HT1080 (cell line): Measurements from ENCODE around the gene DCTN3. TPM values are rescaled to one million over a fixed set of nuclear protein-coding genes. Genes with fewer than 3 reads are reported as not detected.

Source experiments
- DNase-seq: peaks from one replicate; pipeline ENCODE4 v3.0.0-alpha.2; 2015; ENCODE audit warnings: low read depth
- polyA plus RNA-seq, 2 experiments: library from polyadenylated mRNA; depleted of rRNA; stranded (reverse); fragments of >200 nt; gene quantifications; 2 replicates each; pipeline ENCODE4 v1.2.3, GENCODE V29; 2015
- total RNA-seq: library from RNA; depleted of rRNA; stranded (reverse); fragments of >200 nt; shearing (Covaris generic); gene quantifications from 2 replicates; pipeline ENCODE4 v1.2.3, GENCODE V29; 2014; rRNA removed

Gene DCTN3
- total RNA-seq: 104 and 105 TPM in 2 replicates
- polyA plus RNA-seq (2015; cell fraction: cytosol; rRNA removed): 76.5 and 101 TPM in 2 replicates
- 52.5 and 66.9 TPM in 2 replicates for polyA plus RNA-seq (2015; cell fraction: nucleus; rRNA removed)

DNA sequence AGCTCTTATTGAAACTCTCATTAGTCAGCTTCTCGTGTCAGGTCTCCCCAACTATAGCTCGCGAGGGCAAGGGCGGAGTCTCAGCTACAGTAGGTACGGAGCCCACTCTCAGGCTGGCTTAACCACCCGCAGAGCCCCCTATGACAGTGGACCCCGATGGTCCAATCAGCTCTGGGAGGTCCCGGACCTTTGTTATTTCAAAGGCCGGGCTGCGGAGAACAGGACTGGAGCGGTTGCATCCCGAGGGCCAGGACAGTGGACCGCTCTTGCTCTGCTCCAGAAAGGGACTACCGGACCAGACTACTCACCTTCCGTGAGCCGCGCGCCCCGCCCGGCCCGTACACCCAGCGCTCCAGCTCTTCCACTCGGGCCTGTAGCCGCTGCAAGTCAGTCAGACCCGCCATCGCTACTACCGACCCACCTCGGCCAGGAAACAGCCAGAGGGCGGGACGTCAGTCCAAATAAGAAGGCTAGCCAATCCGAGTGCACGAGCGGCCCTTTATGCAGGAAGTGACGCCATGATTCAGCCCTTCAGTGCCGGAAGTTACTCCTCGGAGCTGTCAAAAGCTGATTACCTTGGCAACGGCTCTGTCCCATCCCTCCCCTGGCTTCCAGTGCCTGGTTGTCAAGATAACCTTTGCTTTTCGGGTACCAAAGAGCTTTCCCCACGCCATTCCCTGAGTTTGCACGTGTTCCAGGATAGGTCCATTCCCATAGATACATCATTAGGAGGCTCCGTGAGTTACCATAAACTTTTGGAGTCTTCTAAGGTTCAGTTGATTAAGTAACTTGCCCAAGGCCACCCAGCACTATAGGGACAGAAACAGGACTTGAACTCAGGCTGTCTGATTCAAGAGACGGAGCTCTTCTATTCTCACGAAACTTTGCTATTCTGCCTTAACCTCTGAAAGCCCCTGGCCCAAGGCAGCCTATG is at the start of gene DCTN3:
Gene DCTN3 (minus strand): TSS at position 435 of the 934 bp plus-strand sequence. CDS start 31 bp downstream, at position 404.
- DNase-seq: peak; percentile 90

DNA sequence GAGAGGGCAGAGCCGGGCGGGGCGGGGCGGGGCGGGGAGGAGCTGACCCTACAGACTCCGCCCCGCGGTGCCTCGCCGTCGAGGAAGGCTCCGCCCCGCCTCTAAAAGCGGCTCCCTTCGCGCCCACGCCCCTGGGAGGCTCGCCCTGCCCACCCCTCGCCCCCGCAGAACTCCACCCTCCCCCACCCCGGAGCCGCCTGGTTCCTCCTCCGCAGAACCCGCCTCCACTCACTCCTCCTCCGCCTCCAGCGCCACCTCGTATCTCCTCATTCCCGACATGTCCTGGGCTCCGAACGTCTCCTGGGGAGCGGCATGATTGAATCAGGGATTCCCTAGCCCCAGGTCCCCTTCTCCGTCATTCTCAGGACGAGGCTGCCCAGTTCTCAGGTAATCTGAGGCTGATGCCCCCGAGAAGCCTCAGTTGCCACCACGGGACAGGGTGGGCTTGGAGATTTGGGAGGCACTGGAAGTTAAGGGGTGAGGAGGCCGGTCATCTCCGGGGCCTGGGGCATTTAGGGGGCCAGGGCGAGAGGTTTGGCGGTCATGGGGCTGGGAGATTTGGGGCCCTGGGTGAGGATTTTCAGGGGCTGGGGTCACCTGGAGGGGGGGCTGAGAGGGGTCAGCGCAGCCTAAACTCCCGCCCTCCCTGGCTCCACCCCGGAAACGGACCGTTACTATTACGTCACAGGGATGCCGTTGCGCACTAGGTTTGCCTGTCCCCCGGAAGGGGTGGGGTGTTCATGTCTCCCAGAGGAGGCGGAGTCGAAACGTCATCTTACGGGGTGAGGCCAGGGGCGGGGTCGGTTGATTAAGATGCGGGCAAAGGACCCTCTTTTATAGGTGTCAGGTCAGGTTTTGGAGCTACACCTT is 45.3 kb upstream of the DCTN3 start:
- peak; percentile 76 for DNase-seq

DNA sequence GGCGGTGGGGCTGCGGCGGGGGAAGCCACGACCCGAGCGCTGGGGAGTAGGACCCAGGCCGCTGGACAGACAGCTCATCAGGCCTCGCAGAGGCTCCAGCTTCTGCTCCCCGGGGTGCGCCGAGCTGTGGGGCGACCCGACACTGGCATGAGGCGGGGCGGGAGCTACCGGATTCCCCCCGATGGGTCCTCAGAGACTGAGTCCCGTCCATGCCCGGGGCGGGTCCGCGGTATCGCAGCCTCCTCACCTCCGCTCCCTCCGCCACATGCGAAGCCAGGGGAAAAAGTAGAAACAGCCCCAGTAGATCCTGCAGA is 44.7 kb upstream of the DCTN3 start:
- DNase-seq: no peak

DNA sequence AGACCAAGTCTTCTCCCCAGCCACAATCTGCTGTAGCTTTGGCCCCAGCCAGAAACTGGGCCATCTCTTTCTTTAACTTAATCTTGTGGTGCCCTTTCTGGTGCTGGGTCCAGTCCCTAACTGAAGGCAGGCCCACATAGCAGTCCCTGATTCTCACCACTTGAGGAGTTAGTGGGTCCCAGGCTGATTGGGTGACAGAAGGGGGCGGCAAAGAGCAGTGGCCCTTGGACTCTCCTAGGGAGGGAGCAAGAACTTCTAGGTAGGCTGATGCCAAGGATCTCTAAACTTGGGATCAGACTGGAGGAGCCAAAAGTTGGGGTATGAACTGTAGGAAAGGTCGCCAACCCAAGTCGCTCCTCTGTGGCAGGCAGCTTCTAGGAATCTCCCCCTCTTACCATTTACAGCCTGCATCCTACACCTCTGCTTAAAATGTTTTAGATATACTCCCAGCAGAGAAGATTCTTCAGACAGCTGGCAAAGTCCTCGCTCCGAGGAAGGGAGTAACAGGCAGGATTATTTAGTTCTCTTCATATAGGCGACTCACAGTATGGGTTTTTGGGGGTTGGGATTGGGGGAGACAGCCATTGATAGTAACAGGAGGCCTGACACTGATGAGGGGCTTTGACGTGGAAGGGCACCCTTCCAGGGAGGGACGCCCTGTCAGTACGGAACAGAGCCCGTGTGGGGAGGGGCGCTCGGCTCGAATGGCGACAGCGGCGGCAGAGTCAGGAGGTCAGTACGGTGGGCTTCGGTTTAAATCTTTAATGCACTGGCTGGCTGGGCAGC is 44.2 kb upstream of the DCTN3 start:
- DNase-seq: peak; percentile 50

DNA sequence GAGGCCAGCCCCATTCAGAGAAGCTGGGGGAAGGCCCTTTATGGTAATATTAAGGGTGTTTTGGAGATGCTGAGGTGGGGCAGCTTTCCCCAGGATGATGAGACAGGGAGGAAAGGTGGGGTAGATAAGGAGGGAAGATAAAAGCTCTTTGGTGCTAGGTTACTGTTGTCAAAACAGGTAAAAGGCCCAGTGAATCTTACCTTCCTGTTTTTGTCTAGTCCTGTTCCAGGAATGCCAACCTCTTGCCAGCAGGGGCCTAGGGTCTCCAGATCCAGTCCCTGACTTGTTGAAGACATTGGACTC is 43.0 kb upstream of the DCTN3 start:
- DNase-seq: no peak

DNA sequence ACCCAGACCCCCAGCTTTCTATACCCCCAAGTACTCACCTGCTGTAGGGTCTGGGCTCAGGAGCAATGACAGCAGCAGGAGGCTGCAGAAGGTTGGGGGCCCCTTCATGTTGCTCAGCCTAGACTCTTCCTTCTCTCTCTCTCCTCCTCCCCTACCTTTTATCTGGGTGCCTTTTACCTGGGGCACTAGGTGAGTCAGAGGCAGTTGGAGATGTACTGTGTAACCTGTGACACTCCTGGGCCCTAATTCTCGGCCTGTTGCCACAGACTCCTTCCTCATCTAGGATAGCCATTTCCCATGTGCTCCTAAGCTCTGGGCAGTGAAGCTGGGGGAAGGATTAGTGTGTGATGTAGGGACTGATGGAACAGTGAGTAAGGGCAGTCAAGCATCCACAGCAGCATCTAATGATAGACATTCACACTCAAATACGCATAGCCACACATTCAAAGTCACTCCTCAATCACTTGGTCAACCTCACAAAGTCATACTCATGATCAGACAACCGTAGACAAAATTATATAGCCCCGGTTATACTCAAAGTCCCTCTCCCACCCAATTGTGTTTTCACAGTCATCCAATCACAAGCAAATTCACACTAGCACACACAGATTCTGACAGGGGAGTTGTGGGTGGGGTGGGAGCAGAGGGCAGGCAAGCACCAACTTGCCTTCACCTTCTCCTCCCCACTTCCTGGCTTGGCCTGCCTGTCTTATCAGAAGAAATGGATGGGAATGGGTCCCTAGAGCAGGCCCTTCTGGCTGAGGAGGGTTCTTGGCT is 42.4 kb upstream of the DCTN3 start, which contains the start of gene CCL27:
Gene CCL27 (minus strand): TSS at position 132 of the 777 bp plus-strand sequence. CDS start 24 bp downstream, at position 108.
- no peak for DNase-seq

DNA sequence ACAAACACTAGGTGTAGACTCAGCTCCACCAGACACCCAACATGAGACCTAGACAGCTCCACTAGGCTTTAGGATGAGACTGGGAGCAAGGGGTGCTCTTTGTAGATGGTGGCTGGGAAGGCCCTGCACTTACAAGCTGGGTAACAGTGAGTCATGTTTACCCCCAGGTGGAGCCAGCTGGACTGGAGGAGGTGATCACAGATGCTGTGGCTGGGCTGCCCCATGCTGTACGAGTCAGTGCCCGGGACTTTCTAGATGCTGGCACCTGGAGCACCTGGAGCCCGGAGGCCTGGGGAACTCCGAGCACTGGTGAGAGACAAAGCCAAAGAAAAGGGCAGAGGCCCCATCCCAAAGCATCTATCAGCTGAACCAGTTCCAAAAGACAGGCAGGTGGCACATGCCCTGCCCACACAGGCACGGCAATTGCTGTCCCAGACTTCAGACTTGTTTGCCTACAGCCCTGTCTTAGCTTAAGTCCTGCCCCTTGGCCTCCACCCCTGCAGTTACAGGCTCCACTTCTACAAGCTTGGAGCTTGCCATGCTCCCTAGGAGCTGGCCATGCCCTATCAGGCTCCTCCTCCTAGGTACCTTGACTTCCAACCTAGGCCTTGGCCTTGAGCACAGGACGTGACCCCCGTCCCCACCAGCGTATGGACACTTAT is 39.4 kb upstream of the DCTN3 start:
- DNase-seq: peak; percentile 25

DNA sequence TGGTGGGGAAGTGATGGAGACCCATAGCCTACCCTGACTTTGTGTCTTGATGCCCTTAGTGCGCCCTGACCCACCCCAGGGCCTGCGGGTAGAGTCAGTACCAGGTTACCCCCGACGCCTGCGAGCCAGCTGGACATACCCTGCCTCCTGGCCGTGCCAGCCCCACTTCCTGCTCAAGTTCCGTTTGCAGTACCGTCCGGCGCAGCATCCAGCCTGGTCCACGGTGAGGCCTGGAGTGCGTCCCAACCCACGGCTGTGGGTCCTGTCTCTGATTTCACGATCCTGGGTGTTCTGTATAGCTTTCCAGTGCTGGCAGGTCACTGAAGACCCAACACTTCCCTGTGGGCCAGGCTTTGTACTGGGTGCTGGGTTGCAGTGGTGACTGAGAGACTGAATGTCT is 38.2 kb upstream of the DCTN3 start:
- no peak for DNase-seq

DNA sequence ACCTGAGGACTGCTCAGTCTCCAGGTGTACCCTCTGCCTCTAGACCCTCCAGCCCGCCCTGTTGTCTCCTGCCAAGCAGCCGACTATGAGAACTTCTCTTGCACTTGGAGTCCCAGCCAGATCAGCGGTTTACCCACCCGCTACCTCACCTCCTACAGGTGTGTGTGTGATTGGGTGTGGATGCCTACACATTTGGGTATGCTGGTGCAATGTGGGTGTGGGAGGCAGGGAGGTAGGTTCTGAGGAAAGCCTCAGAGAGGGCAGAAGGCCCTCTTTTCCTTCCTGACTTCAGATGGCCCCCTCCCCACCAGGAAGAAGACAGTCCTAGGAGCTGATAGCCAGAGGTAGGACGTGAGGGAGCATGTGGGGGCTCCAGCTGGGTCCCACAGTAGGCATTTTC is 36.7 kb upstream of the DCTN3 start:
- no peak for DNase-seq

DNA sequence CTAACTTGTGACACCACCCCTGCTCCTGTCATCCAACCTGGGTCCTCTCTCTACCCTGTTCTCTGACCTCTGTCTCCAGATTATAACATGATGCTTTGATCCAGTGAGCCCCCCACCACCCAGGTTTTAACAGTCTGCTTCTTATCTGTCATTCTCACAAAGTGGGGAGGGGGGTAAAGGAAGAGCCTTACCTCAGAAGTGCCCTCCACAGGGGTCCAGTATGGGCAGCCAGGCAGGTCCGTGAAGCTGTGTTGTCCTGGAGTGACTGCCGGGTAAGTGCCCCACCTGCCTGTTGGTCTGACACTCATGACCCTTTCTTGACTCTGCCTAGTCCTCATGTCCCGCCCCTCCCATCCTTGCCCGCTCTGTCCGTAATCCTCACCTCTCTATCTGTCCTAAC is 35.1 kb upstream of the DCTN3 start:
- no peak for DNase-seq

DNA sequence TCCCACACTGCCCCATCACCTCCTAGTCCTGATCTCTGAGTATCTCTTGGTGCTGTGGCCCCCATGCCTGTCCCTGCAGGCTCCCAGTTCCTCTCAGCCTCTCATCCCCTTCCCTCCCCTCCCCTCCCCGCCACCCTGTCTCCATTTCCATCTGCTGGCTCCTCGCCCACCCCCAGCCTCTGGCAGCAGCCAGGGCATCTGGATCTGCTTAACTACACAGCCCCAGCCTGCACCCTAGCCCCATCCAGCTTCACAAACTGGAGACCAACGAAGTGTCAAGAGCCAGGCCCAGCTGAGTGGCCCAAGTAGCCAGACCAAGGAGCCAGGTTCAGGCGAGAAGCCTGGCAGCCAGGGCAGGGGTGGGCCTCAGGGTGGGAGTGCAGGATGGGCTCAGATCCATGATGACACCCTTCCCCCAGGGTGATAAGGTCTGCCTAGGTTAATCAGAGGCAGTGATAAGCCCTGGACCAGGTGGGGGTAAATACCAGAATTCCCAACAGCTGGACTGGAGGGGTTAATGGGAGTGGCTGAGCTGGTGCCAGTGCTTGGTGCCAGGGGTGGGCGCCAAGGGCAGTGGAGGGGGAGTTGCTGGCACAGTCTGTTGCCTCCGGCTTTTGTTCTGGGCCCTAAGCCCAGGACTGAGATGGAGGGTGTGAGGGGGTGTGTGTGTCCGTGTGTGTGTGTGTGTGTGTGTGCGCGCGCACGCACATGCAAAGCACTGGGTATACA is 34.2 kb upstream of the DCTN3 start:
- no peak for DNase-seq

DNA sequence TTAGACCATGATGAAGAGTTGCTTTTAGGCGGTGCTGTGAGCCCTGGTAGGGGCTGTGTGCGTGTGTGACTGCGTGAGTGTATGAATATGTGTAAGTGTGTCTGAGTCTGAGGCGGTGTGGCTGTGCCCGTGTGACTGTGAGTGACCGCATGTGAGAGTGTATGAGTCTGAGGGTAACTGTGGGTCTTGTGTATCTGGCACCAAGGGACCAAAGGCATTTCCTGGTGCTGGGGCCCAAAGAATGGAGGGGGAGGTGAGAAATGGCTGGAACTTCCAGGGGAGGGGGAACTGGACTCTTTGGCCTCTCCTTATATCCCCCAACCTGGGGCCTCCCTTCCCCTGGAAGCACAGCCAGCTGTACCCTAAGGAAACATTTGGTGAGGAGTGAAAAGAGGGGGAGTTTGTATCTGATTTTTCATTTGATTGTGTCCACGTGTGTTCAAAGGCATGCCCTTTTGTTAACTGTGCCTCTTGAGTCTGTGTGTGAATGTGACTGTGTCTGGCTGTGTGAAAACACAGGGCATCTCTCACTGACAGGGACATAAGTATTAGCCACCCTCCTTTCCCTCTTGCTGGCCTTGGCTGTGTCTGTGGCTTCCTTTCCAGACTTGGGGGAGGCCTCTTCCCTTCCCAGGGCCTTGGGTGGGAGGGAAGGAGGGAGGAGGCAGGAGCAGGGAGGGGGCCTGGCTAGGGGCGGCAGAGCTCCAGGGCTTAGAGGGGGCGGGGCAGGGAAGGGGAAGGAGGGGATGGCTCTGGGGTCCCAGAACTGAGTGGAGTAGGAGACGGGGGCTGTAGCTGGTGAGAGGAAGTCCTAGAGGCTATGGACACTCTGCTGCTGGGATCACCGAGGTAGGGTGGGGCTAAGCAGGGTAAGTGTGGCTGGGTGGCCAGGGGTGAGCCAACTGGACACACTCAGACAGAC is 33.1 kb upstream of the DCTN3 start:
- DNase-seq: no peak

DNA sequence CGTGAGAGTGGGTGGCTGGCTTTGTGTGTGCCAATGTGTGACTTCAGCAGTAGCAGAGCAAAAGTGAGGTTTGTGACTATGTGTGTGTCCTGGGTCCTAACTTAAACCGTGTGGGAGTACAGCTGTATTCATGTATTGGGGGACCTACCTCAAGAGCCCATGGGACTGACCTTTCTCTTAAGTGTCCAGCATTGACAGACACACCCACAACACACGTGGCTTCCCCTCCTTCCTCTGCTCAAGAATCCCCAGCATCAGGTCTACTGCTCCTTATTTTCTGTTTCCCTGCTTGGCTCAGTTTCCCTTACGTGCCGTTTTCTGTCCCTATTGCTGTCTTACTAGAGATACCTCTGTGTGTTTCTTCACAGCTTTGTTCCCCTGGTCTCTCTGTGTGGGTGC is 32.3 kb upstream of the DCTN3 start:
- no peak for DNase-seq

DNA sequence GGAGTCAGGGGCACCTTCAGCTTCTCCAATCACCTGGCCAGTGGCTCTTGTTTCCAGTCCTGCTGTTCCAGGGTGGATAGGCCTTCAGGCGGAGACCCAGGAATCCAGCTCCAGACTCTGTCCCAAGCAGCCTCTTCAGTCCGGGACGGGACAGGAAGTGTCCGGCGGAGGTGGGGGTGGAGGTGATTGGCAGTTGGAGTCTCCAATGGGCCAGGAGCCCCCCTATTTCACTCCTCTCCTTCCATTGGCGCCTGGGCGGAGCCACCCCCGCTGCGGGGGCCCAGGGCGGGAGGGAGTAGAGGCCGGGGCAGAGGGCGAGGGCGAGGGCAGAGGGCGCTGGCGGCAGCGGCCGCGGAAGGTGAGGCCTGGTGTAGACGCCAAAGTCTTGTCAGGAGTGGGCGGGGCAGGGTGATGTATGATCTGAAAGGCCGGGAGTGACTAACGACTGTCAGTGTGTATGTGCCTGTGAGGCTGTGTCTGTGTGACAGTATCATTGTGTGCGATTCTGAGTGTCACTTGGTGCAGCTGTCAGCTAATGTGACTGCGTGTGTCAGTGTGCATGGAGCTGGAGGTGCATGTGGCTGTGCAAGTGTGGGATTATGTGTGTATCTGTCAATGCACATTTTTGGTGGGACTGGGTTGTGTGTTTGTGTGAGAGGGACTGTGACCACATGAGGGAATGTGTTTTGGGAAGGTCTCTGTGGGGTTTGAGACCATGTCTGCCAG is 31.7 kb upstream of the DCTN3 start, which contains the start of gene IL11RA:
Gene IL11RA (plus strand): TSS at position 310 of the 726 bp plus-strand sequence. CDS start 3,033 bp downstream, outside the sequence.
- peak; percentile 82 for DNase-seq

DNA sequence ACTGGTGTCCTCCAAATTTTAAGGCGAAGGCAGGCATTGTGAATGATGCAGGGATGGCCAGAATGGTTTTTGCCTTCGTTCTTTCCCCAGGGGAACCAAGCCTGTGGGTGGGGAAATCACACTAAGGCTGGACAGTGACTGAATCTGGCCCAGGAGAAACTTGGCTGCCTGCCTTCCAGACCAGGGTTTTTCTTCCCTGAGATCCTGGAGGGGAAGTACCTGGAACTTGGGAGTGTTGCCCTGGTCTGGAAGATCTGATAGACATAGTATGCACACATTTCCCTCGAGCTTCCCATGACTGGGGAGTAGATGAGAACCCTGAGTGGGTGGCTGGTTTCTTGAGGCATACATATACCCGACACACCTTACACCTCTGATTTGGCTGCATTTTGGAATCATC is 31.0 kb upstream of the DCTN3 start:
- DNase-seq: no peak

DNA sequence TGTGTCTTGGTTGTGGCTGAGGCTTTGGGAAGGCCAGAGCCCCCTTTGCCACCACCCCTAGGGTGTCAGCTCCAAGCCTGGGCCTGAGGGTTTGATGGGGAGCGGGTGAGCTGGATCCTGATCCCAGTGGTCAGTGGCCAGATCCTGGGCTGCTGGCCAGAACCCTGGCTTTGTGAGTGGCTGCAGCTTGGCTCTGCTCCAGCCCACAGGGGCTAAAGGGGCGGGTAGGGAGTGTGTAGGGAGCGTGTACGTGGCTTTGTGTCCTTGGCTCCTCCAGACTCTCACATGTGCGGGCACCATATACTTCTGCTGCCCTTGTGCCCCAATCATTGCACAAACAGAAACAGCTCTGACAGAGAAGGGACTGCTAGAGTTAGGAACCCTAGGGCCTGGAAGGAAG is 30.5 kb upstream of the DCTN3 start:
- DNase-seq: no peak

DNA sequence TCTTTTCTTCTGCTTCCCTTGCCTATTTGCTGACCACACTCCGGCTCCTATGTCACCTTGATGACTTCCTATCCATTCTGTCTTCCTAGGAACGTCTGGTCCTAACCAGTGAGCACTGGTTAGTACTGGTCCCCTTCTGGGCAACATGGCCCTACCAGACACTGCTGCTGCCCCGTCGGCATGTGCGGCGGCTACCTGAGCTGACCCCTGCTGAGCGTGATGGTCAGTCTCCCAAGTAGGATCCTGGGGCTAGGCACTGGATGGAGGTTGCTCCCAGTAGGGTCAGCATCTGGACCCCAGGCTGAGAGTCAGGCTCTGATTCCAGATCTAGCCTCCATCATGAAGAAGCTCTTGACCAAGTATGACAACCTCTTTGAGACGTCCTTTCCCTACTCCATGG is 28.4 kb upstream of the DCTN3 start:
- no peak for DNase-seq
